ENCODE results near the gene IDH3A. TPM values are rescaled to one million over a fixed set of nuclear protein-coding genes. Genes with fewer than 3 reads are reported as not detected.

IDH3A gene
- total and polyA plus RNA-seq, 2 donors, result 45.7 to 69.5 TPM

DNA sequence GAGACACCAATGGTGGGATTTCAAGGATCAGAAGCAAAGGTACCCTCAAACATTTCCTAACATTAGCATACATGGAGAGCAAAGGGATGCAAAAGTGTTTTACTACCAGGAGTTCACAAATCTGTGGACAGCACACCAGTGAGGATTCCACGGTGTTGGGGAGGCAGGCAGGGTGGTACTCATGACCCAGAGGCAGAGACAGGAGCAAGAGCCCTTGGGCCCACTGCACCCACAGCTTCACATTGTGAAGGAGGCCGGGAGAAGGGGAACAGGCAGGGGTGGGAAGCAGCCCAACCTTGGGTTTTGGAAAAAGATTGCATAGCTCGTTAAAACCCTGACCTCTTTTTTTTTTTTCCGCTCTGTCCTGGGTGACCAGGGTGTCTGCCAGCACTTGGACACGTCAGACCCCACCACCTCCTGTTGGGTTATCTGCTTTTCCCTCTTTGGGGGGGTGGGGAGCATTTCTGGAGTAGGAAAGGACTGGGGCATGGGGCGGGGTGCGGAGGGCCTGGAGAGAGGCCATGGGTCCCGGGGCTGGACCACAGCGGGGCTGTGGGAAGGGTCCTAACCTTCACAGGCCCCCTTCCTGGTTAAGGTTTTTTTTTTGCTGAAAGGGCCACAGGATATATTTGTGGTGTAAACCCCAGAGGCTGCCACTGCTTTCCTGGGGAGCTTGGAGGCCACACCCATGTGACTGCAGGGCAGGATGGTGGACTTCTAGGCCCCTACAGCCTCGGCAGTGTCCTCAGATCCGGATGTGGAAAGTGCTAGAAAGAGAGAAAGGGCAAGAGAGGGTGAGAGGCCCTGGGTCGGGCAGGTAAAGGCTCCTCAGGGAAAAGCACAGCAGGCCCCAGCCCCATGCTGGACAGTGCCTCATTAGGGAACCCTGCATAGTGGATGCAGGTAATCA lies 44.3 kb upstream of the IDH3A start:
- Histone ChIP-seq H3K27ac (ENCODE audit: low read depth in 1 of 2, low read length in 1 of 2) (no peak overlapping the region), H3K36me3 (ENCODE audit: control insufficient read depth in 2 of 2, insufficient read depth in 2 of 2, low read length in 1 of 2) (peaks cover 39 to 50% of the 10 kb centered on the region in 2 donors), H3K4me3 (ENCODE audit: low read length in 2 of 2) (no peak overlapping the region), H3K4me1 (ENCODE audit: control insufficient read depth in 2 of 2, insufficient read depth in 2 of 2, low read length in 2 of 2) (peaks cover 0 to 25% of the 10 kb centered on the region in 2 donors), H3K9me3 (ENCODE audit: control insufficient read depth in 2 of 2, insufficient read depth in 1 of 2, low read length in 1 of 2) (no peaks in the 10 kb centered on the region), H3K27me3 (ENCODE audit: control insufficient read depth in 2 of 2, insufficient read depth in 1 of 2, low read length in 1 of 2) (no peaks in the 10 kb centered on the region)
- DNase-seq (ENCODE audit: low read depth in 6 of 9, low spot score in 9 of 9), result no peak
- WGBS, result 95% methylated on average over 12 of the region's 12 CpGs

GRCh38 chr15:78105476-78106241 lies 43.5 kb upstream of the IDH3A start:
- Histone ChIP-seq H3K4me3 (ENCODE audit: low read length in 2 of 2) (no peak overlapping the region), H3K27ac (ENCODE audit: low read depth in 1 of 2, low read length in 1 of 2) (no peak overlapping the region), H3K4me1 (ENCODE audit: control insufficient read depth in 2 of 2, insufficient read depth in 2 of 2, low read length in 2 of 2) (peaks cover 0 to 25% of the 10 kb centered on the region in 2 donors), H3K9me3 (ENCODE audit: control insufficient read depth in 2 of 2, insufficient read depth in 1 of 2, low read length in 1 of 2) (no peaks in the 10 kb centered on the region), H3K36me3 (ENCODE audit: control insufficient read depth in 2 of 2, insufficient read depth in 2 of 2, low read length in 1 of 2) (peaks cover 43 to 53% of the 10 kb centered on the region in 2 donors), H3K27me3 (ENCODE audit: control insufficient read depth in 2 of 2, insufficient read depth in 1 of 2, low read length in 1 of 2) (no peaks in the 10 kb centered on the region)
- no peak for DNase-seq (ENCODE audit: low read depth in 6 of 9, low spot score in 9 of 9)
- 94% methylated on average over 16 of the region's 16 CpGs for WGBS

DNA sequence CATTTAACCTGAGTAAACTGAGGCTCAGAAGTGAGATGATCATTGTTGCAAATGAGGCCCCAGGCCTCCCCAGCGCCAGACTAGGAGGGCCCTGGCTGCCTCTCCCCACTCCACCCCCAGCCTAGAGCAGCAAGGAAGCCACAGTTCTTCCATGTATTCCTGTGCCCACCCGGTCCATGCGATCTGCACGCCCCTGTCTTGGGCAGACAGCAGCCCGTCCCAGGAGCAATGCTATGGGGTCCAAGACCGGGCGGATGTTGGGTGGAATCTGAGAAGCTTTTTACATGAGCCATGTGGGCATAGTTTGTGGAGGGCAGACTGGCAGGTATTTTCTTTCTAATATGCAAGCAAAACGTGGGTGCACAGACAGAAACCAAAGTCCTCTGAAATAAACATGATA lies 41.7 kb upstream of the IDH3A start:
- peaks cover 48 to 50% of the 10 kb centered on the region in 2 donors for H3K36me3 ChIP-seq (ENCODE audit: control insufficient read depth in 2 of 2, insufficient read depth in 2 of 2, low read length in 1 of 2)
- no peaks in the 10 kb centered on the region for H3K9me3 ChIP-seq (ENCODE audit: control insufficient read depth in 2 of 2, insufficient read depth in 1 of 2, low read length in 1 of 2)
- no peak overlapping the region for H3K27ac ChIP-seq (ENCODE audit: low read depth in 1 of 2, low read length in 1 of 2)
- H3K4me3 ChIP-seq (ENCODE audit: low read length in 2 of 2), result no peak overlapping the region
- H3K27me3 ChIP-seq (ENCODE audit: control insufficient read depth in 2 of 2, insufficient read depth in 1 of 2, low read length in 1 of 2), result no peaks in the 10 kb centered on the region
- 97% methylated on average over 8 of the region's 8 CpGs for WGBS
- H3K4me1 ChIP-seq (ENCODE audit: control insufficient read depth in 2 of 2, insufficient read depth in 2 of 2, low read length in 2 of 2), result peaks cover 0 to 25% of the 10 kb centered on the region in 2 donors
- DNase-seq (ENCODE audit: low read depth in 6 of 9, low spot score in 9 of 9), result no peak

GRCh38 chr15:78108300-78109084 lies 40.7 kb upstream of the IDH3A start:
- Histone ChIP-seq H3K9me3 (ENCODE audit: control insufficient read depth in 2 of 2, insufficient read depth in 1 of 2, low read length in 1 of 2) (no peaks in the 10 kb centered on the region), H3K36me3 (ENCODE audit: control insufficient read depth in 2 of 2, insufficient read depth in 2 of 2, low read length in 1 of 2) (peaks cover 42 to 46% of the 10 kb centered on the region in 2 donors), H3K4me3 (ENCODE audit: low read length in 2 of 2) (no peak overlapping the region), H3K4me1 (ENCODE audit: control insufficient read depth in 2 of 2, insufficient read depth in 2 of 2, low read length in 2 of 2) (peaks cover 0 to 18% of the 10 kb centered on the region in 2 donors), H3K27ac (ENCODE audit: low read depth in 1 of 2, low read length in 1 of 2) (no peak overlapping the region), H3K27me3 (ENCODE audit: control insufficient read depth in 2 of 2, insufficient read depth in 1 of 2, low read length in 1 of 2) (no peaks in the 10 kb centered on the region)
- peak in 8 of 9 donors; percentile 58 to 90 (median 74) for DNase-seq (ENCODE audit: low read depth in 6 of 9, low spot score in 9 of 9)
- 47% methylated on average over 11 of the region's 11 CpGs for WGBS

DNA sequence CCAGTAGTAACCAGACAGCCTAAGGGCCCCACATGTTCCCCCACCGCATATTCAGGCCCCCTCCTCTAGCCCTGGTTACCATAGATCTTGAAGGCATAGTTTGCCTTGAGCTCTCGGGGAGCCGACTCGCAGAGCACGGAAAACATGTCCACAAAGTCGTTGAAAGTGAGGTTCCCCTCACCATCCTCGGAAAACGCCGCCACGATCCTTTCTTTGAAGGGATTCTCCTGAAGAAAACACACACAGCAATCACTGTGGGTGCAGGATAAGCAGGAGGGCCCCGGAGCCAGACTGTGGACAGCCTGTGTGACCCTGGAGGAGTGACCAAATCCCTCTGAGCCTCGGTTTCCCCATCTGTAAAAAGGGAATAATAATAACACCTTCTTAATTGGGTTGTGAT lies 40.0 kb upstream of the IDH3A start:
- 97% methylated on average over 12 of the region's 12 CpGs for WGBS
- Histone ChIP-seq H3K9me3 (ENCODE audit: control insufficient read depth in 2 of 2, insufficient read depth in 1 of 2, low read length in 1 of 2) (no peaks in the 10 kb centered on the region), H3K4me3 (ENCODE audit: low read length in 2 of 2) (no peak overlapping the region), H3K27ac (ENCODE audit: low read depth in 1 of 2, low read length in 1 of 2) (no peak overlapping the region), H3K27me3 (ENCODE audit: control insufficient read depth in 2 of 2, insufficient read depth in 1 of 2, low read length in 1 of 2) (no peaks in the 10 kb centered on the region), H3K36me3 (ENCODE audit: control insufficient read depth in 2 of 2, insufficient read depth in 2 of 2, low read length in 1 of 2) (peaks cover 39 to 41% of the 10 kb centered on the region in 2 donors), H3K4me1 (ENCODE audit: control insufficient read depth in 2 of 2, insufficient read depth in 2 of 2, low read length in 2 of 2) (peaks cover 0 to 16% of the 10 kb centered on the region in 2 donors)
- DNase-seq (ENCODE audit: low read depth in 6 of 9, low spot score in 9 of 9), result no peak

DNA sequence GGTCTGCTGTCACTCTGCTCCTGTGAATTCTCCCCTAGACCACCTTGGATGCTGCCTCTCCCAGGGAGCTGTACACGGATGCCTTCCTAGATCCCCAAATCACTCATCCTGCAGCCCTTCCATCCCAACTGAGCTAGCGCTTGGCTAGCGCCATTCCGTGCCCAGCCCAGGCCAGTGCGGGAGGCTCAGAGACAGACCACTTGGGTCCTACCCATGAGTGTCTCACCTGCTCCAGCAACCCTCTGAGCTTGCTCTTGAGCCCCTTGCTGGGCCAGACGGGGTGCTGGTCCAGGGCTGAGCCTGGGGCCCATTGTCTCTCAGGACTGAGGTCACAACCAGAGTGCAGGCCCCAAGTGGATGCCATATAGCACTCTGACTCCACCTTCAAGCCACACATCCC lies 39.1 kb upstream of the IDH3A start:
- peaks cover 31 to 41% of the 10 kb centered on the region in 2 donors for H3K36me3 ChIP-seq (ENCODE audit: control insufficient read depth in 2 of 2, insufficient read depth in 2 of 2, low read length in 1 of 2)
- no peak for DNase-seq (ENCODE audit: low read depth in 6 of 9, low spot score in 9 of 9)
- no peaks in the 10 kb centered on the region for H3K9me3 ChIP-seq (ENCODE audit: control insufficient read depth in 2 of 2, insufficient read depth in 1 of 2, low read length in 1 of 2)
- peaks cover 0 to 13% of the 10 kb centered on the region in 2 donors for H3K4me1 ChIP-seq (ENCODE audit: control insufficient read depth in 2 of 2, insufficient read depth in 2 of 2, low read length in 2 of 2)
- WGBS, result 98% methylated on average over 6 of the region's 6 CpGs
- H3K4me3 ChIP-seq (ENCODE audit: low read length in 2 of 2), result no peak overlapping the region
- H3K27ac ChIP-seq (ENCODE audit: low read depth in 1 of 2, low read length in 1 of 2), result no peak overlapping the region
- H3K27me3 ChIP-seq (ENCODE audit: control insufficient read depth in 2 of 2, insufficient read depth in 1 of 2, low read length in 1 of 2), result no peaks in the 10 kb centered on the region

DNA sequence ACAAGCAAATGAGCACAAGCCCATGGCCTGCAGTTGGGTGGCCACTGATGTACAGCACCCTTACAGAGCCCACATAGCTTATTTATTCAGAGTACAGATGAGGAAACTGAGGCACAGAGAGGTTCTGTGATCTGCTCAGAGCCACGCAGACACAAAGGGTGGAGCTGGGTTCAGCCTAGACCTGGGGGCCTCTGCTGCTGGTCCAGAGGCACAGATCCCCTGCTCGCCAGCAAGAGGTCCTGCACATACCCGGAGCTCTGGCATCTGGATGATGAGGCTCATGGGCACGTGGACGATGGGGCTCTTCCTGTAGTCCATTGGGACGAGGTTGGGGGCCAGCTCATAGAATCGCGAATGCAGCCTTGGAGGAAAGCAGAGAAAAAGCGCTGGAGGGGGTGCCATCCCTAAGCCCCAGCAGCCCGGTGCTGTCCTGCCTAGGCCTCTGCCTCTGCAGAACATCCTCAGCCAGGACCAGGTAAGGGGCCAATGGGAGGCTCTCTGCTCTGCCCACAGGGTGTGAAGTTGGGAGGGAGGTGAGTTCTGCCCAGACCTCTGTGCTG lies 38.2 kb upstream of the IDH3A start:
- WGBS, result 98% methylated on average over 10 of the region's 10 CpGs
- Histone ChIP-seq H3K27me3 (ENCODE audit: control insufficient read depth in 2 of 2, insufficient read depth in 1 of 2, low read length in 1 of 2) (no peaks in the 10 kb centered on the region), H3K4me1 (ENCODE audit: control insufficient read depth in 2 of 2, insufficient read depth in 2 of 2, low read length in 2 of 2) (peaks cover 0 to 13% of the 10 kb centered on the region in 2 donors), H3K4me3 (ENCODE audit: low read length in 2 of 2) (no peak overlapping the region), H3K36me3 (ENCODE audit: control insufficient read depth in 2 of 2, insufficient read depth in 2 of 2, low read length in 1 of 2) (peaks cover 22 to 32% of the 10 kb centered on the region in 2 donors), H3K9me3 (ENCODE audit: control insufficient read depth in 2 of 2, insufficient read depth in 1 of 2, low read length in 1 of 2) (no peaks in the 10 kb centered on the region), H3K27ac (ENCODE audit: low read depth in 1 of 2, low read length in 1 of 2) (no peak overlapping the region)
- DNase-seq (ENCODE audit: low read depth in 6 of 9, low spot score in 9 of 9), result no peak

DNA sequence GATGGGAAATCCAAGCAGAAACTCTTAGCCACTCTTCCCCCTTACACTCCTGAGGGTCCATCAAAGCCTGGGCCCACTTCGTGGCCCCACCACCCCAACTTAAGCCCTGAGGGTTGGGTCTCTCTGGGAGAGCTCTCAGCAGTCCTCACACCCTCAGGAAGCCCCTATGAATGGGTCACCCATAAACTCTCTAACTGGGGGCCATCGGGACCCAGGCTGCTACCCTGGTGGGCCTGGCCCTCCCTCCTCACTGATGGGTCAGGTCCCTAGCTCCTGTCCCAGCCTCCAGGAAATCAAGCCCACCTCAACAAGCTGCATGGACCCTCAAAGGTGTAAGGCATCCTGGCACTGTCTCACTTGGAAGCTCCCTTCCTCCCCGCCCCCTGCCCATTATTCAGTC lies 37.4 kb upstream of the IDH3A start:
- Histone ChIP-seq H3K9me3 (ENCODE audit: control insufficient read depth in 2 of 2, insufficient read depth in 1 of 2, low read length in 1 of 2) (no peaks in the 10 kb centered on the region), H3K27ac (ENCODE audit: low read depth in 1 of 2, low read length in 1 of 2) (no peak overlapping the region), H3K36me3 (ENCODE audit: control insufficient read depth in 2 of 2, insufficient read depth in 2 of 2, low read length in 1 of 2) (peaks cover 14 to 25% of the 10 kb centered on the region in 2 donors), H3K4me3 (ENCODE audit: low read length in 2 of 2) (no peak overlapping the region), H3K4me1 (ENCODE audit: control insufficient read depth in 2 of 2, insufficient read depth in 2 of 2, low read length in 2 of 2) (peaks cover 0 to 13% of the 10 kb centered on the region in 2 donors), H3K27me3 (ENCODE audit: control insufficient read depth in 2 of 2, insufficient read depth in 1 of 2, low read length in 1 of 2) (no peaks in the 10 kb centered on the region)
- WGBS, result 99% methylated on average over 3 of the region's 3 CpGs
- DNase-seq (ENCODE audit: low read depth in 6 of 9, low spot score in 9 of 9), result no peak

Data from thymus (tissue), 11 donors.